UCSD-AML1 (cell line): ENCODE measurements around the gene CIB1.

Experiments used
- DNase-seq: peaks from one replicate; lab custom pipeline; 2025; ENCODE audit not compliant: unreplicated experiment; lab: John Stamatoyannopoulos, UW

The CIB1 gene

DNA sequence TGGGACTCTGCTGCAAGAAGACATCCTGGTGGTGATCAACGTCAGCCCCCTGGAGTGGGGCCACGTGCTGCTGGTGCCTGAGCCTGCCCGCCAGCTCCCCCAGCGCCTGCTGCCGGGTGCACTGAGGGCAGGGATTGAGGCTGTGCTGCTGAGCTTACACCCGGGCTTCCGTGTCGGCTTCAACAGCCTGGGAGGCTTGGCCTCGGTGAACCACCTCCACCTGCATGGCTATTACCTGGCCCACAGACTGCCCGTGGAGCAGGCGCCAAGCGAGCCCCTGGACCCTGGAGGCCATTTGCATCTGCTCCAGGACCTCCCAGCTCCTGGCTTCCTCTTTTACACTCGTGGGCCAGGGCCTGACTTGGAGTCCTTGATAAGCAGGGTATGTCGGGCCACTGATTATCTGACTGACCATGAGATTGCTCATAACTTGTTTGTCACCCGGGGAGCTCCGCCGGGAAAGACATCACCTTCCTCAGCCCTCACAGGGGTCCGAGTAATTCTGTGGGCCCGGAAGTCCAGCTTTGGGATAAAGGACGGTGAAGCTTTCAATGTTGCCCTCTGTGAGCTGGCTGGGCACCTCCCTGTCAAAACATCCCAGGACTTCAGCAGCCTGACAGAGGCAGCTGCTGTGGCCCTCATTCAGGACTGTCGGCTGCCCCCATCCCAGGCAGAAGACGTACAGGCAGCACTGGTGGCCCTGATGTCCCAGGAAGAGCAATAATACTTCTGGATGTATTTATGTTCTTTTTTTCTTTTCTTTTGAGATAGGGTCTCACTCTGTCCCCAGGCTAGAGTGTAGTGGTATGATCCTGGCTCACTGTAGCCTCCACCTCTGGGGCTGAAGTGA is 7.8 kb upstream of the CIB1 start:
- no peak for DNase-seq

DNA sequence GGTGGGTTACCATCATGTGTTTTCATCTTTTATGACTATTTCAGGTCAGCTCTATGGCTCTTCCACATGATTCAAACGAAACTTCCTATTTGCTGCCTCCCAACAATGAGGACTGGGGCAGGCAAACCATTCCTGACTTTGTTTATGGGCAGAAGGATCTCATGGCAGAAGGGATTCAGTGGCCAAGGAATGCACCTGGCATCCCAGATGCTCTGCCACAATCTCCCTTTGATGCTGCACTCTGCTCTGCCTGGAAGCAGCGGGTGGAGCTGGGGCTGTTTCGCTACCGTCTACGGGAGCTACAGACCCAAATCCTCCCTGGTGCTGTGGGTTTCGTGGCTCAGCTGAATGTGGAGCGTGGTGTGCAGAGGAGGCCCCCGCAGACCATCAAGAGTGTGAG is 7.1 kb upstream of the CIB1 start:
- no peak for DNase-seq

DNA sequence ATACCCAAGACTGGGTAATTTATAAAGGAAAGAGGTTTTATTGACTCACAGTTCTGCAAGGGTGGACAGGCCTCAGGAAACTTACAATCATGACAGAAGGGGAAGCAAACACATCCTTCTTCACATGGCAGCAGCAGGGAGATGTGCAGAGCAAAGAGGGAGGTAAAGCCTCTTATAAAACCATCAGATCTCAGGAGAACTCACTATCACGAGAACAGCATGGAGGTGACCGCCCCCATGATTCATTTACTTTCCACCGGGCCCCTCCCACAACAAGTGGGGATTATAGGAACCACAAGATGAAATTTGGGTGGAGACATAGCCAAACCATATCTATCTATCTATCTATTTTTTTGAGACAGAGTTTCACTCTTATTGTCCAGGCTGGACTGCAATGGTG is 5.6 kb upstream of the CIB1 start:
- no peak for DNase-seq

DNA sequence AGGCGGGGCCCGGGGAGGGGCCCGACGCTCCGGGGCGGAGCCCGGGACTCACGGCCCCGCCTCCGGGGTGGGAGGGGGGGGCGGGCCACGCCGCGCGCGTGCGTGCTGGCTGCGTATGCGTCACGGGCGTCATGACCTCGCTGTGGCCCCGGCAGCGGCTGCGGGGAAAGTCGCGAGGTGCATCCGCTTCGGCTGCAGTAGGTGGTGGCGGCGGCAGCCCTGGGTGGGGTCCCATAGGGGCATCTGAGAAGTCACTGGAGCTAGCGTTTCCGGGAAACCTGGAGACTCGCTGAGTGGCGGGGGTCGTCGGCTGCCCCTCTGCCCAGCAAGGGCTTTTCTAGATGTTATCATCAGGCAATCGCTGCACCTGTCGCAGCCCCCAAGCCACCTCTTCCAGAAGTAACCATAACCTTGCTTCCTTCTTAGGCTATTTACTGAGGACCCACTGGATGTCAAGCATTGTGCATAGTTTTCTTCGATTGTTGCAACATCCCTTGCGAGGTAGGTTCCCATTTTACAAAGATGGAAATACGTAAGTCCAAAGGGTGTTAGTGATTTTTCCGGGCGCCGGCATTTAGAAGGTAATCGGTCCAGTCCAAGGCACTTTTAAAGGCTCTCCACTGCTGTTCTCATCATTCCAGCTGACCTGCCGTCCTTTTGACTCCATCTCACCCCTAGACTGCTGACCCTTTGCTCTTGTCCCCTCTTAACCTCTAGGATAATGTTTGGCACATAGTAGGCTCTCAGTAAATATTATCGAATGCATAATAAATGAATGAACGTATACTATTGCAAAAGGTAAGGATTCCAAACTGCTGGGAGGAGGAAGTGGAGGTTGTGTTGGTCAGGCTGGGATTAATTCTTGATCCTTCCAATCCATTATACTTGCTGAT is 601 bp upstream of the CIB1 start, which contains the start of gene GDPGP1:
GDPGP1 (plus strand) TSS at position 114 of the 893 bp plus-strand sequence. CDS start 6,700 bp downstream, outside the sequence.
- no peak for DNase-seq

DNA sequence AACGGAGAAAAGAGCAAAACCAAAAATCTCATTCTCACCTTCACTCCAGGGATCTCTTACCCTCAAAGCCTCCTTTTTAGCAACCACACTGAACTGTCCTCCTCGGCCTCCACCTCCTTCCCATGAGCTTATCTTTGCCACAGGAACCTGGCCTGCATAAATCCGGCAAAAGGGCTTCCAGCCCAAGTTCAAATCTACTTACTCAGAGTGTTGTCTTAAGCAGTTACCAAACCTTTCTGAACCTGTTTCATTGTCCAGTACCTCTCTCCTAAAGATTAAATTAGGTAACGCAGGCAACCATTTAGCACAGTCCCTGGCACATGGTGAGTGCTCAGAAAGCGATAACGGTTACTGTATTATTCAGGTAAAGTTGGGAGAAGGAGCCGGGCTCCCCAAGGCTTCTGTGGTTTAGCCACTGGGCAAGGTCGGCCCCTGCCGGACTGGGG is 777 bp downstream of the CIB1 start:
- DNase-seq: no peak

DNA sequence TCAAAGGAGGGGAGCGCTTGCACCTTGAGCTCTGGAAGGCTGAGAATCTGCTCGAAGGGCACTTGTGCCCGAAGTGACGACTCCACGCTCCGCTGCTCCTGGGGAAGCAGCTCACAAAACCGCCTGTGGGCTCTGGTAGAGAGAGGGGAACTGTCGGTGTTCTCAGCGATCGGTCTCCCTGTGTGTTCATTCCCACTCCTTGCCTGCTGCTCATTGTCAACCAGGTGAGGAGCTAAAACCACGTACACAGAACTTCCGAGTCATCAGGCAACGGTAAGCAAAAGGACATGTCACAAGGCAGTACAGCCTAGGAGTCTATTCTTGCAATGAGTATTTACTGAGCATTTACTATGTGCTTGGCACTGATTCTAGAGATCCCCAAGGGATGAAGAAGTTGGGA is 1.5 kb downstream of the CIB1 start:
- DNase-seq: no peak

DNA sequence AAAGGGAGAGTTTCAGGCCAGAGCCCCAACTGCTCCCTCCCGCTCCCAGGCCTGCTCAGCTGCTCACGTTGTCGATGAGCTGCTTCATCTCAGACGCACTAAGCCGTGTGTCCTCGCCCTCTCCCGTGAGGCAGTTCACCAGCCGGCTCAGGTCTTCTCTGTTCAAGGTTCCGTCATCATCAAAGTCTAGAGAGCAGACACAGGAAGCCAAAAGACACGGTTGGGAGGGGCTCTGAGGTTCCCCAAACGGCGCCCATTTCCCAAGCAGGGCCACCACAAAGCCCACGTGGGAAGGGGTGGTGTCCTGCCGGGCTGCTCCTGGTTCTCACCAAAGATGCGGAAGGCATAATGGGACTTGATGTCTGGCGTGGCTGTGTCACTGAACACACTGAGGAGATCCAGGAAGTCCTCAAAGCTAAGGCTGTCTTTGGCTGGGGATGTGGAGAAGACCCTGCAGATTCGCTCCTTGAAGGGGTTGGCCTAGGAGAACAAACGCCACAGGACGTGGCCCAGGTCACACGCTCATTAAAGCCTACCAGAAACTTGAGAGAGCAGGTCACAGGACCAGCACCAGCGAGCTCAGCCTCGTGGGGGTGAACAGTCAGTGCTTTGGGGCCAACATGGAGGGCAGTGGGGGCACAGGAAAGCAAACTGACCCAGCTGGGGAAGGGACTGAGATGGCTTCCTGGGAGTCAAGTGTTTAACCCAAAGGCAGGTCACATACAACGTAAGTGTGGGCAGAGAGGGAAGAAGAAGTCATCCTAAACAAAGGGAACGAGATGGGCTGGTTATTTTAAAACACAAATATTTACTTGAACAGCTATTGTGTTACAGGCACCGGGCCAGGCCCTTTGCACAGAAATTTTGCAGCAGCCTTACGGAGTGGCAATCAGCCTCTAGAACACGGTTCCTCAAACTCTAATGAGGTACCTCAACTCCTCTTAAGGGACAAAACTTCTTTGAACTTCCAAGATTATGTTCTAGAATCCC is 2.4 kb downstream of the CIB1 start:
- DNase-seq: no peak

DNA sequence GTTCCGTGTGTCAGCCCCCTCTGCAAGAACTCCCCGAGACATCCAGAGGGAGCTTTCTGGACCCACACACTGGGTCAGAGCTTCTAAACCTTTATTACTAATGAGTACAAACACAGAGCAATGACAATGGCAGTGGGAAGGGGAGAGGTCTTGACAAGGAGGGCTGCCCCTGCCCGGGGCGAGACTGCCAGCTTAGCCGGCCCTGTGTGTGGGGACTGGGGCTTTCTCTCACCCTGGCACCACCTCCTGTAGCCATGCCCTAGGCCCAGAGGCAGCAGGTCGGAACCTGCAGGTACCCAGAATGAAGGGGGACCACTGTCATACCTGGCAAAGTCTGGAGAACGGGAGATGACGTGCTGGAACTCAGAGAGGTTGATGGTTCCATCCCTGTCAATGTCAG is 3.1 kb downstream of the CIB1 start:
- no peak for DNase-seq

DNA sequence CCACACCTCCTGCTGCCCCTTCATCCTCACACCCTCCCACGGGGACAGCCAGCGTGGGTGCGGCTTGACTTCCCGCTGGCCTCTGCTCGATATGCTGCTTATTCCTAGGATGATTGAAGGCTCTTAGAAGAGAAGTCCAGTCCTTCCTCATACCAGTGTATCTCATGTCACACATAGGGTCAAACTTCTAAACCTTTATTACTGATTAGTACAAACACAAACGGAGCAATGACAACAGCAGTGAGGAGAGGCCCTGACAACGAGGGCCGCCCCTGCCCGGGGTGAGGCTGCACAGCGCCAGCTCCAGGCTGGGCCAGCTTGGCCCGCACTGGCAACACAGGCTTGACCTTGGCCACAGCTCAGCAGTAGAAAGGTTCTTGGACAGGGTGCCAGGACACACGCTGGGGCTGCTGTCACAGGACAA is 3.7 kb downstream of the CIB1 start:
- no peak for DNase-seq

DNA sequence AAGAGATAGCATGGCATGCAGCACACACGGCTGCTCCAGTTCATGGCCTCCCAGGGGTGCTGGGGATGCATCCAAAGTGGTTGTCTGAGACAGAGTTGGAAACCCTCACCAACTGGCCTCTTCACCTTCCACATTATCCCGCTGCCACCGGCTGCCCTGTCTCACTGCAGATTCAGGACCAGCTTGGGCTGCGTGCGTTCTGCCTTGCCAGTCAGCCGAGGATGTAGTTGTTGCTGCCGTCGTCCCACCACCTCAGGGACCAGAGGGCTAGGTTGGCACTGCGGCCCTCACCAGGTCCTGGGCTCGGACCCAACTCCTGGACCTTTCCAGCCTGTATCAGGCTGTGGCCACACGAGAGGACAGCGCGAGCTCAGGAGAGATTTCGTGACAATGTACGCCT is 4.8 kb downstream of the CIB1 start:
- no peak for DNase-seq

DNA sequence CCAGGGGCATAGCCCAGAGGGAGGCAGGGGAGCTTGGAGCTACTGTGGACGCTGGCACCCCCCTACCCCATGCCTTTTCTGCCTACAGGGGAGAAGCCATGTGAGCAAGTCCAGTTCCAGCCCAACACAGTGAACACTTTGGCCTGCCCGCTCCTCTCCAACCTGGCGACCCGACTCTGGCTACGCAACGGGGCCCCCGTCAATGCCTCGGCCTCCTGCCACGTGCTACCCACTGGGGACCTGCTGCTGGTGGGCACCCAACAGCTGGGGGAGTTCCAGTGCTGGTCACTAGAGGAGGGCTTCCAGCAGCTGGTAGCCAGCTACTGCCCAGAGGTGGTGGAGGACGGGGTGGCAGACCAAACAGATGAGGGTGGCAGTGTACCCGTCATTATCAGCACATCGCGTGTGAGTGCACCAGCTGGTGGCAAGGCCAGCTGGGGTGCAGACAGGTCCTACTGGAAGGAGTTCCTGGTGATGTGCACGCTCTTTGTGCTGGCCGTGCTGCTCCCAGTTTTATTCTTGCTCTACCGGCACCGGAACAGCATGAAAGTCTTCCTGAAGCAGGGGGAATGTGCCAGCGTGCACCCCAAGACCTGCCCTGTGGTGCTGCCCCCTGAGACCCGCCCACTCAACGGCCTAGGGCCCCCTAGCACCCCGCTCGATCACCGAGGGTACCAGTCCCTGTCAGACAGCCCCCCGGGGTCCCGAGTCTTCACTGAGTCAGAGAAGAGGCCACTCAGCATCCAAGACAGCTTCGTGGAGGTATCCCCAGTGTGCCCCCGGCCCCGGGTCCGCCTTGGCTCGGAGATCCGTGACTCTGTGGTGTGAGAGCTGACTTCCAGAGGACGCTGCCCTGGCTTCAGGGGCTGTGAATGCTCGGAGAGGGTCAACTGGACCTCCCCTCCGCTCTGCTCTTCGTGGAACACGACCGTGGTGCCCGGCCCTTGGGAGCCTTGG is 5.6 kb downstream of the CIB1 start:
- no peak for DNase-seq

DNA sequence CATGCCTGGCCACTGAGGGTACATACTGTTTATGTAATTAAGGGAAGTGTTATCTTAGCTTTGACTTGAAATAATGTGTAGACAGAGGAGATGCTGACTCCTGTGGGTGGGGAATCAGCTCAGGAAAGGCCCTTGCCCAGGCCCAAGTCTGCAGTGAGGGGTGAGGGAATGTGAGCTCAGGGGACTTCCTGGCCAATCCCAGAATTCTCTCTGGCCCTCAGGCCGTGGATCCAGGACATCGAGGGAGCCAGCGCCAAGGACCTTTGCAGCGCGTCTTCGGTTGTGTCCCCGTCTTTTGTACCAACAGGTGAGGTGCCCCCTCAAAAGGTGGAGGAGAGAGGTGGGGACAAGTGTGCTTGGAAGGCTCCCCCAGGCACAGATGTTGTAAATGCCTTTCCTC is 6.4 kb downstream of the CIB1 start:
- DNase-seq: no peak

DNA sequence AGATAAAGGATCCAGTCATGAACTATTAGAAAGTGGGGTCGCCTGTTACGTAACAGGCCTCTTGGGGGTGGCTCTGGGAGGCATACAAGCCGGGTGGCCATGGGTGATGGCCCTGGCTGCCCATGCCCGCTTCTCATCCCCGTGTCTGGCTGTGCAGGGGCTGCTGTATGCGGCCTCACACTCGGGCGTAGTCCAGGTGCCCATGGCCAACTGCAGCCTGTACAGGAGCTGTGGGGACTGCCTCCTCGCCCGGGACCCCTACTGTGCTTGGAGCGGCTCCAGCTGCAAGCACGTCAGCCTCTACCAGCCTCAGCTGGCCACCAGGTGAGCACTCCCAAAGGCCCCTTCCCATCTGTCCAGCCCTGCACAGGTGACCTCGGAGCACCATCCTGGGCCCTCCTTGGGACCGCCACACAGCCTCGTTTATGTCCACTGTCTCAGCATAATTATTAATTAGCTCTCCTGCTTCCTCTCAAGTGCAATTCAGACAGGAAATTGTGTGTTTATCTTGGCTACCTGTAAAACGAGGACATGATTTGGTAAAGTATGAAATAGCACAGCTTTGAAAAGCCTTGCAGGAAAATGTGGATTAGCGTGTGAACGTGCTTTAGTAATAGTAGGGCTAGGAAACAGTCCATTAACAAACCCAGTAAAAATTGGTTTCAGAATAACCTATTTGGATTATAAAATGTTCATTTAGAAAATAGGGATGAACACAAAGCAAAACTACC is 8.1 kb downstream of the CIB1 start:
- DNase-seq: no peak

DNA sequence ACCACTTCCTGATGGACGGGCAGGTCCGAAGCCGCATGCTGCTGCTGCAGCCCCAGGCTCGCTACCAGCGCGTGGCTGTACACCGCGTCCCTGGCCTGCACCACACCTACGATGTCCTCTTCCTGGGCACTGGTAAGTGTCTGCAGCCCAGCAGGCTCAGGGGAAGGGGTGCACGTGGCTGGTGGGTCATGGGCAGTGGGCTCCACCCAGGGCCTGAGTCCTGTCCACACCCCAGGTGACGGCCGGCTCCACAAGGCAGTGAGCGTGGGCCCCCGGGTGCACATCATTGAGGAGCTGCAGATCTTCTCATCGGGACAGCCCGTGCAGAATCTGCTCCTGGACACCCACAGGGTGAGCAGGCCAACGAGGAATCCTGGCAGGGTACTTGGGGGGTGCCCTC is 8.7 kb downstream of the CIB1 start:
- DNase-seq: no peak

DNA sequence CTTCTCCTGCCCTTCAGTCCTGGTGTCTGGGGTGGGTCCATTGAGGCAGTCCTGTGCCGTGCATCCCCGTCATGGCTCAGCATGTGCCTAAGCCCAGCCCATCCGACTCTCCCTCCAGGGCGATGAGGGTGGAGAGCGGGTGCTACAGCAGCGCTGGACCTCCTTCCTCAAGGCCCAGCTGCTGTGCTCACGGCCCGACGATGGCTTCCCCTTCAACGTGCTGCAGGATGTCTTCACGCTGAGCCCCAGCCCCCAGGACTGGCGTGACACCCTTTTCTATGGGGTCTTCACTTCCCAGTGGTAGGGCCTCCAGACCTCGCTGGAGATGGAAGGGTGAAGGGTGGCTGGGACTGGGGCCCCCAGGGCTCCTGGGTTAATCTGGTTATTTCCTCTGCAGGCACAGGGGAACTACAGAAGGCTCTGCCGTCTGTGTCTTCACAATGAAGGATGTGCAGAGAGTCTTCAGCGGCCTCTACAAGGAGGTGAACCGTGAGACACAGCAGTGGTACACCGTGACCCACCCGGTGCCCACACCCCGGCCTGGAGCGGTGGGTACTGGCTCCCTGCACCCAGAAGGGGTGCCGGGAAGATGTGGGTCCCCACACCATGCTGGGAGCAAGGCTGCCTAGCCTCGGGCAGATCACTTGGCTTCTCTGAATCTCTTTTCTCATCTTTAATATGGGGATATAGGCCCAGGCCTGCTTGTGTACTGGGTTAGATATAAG is 10.1 kb downstream of the CIB1 start:
- DNase-seq: no peak

DNA sequence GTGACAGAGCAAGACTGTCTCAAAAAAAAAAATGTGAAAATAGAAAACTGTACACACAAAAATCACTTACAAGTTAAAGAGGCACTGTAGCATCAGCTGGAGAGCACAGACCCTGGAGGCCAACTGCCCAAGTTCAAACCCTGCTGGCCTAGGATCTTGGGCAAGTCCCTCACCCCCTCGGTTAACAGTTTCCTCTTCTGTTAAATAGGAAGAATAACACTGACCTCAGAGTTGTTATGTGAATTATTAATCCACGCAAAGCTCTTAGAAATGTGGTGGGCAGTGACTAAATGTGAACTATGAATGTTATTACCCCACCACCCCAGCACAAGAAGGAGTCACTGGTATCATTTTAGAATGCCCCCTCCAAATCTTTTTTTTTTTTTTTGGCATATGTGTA is 11.2 kb downstream of the CIB1 start:
- DNase-seq: no peak

DNA sequence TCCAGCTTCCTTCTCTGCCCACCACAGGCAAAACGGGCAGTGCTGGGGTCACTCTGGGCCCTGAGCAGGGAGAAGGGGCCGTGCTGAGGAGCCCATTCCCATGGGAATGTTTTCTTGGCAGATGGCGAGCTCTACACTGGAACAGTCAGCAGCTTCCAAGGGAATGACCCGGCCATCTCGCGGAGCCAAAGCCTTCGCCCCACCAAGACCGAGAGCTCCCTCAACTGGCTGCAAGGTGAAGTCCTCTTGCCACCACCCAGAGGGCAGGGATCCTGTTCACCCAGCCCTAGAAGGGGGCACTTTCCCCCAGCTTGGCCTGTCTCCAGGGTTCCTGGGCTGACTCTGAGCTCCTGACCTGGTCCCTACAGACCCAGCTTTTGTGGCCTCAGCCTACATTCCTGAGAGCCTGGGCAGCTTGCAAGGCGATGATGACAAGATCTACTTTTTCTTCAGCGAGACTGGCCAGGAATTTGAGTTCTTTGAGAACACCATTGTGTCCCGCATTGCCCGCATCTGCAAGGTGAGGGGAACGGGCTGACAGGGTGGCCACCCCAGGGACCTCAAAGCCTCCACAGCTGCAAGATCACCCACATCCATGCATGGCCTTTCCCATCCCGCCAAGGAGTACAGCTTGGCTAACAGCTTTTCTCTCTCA is 12.4 kb downstream of the CIB1 start:
- peak; percentile 51 for DNase-seq
